GM10266 (cell line): Measurements from ENCODE around the gene VPS35.

Source experiments
- DNase-seq: peaks from one replicate; pipeline ENCODE4 v3.0.0; 2012; ENCODE audit errors: extremely low spot score
- TF ChIP-seq, protein P1 (sequence below): IDR thresholded peaks from 2 replicates; pipeline ENCODE4 v1.5.1; 2012; ENCODE audit warnings: mild to moderate bottlenecking, low read depth; ENCODE audit not compliant: control insufficient read depth, insufficient read depth; ENCODE audit errors: missing control alignments

The VPS35 gene

DNA sequence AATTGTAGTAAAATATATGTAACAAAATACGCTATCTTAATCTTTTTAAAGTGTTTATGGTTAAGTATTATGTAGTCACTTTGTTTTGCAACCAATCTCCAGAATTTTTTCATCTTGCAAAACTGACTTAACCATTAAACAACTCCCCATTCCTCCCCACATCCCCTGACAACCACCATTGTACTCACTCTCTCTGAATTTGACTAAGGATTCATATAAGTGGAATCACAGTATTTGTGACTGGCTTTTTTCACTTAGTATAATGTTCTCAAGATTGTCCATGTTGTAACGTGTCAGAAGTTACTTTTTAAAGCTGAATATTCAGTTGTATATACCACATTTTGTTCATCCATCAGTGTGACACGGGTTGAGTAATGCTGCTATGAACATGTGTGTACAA is 11.1 kb upstream of the VPS35 start:
- TF ChIP-seq, protein P1, sequence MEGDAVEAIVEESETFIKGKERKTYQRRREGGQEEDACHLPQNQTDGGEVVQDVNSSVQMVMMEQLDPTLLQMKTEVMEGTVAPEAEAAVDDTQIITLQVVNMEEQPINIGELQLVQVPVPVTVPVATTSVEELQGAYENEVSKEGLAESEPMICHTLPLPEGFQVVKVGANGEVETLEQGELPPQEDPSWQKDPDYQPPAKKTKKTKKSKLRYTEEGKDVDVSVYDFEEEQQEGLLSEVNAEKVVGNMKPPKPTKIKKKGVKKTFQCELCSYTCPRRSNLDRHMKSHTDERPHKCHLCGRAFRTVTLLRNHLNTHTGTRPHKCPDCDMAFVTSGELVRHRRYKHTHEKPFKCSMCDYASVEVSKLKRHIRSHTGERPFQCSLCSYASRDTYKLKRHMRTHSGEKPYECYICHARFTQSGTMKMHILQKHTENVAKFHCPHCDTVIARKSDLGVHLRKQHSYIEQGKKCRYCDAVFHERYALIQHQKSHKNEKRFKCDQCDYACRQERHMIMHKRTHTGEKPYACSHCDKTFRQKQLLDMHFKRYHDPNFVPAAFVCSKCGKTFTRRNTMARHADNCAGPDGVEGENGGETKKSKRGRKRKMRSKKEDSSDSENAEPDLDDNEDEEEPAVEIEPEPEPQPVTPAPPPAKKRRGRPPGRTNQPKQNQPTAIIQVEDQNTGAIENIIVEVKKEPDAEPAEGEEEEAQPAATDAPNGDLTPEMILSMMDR = no peak
- no peak for DNase-seq

DNA sequence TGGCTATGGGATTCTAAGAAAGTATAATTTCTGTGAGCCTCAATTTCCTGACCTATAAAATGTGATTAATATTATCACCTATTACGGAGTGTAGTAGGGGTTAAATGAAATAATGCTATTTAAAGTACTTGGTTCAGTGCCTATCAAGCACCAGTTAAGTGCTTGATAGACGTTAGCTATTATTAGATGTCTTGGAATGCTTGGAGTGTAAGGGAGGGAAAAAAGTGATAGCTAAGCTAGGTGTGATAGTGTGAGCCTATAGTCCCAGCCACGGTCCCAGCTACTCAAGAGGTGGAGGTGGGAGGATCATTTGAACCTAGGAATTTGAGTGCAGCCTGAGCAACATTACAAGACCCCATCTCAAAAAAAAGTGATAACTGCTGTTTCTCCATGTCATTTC is 8.0 kb upstream of the VPS35 start:
- DNase-seq = no peak
- TF ChIP-seq, protein P1 = no peak

DNA sequence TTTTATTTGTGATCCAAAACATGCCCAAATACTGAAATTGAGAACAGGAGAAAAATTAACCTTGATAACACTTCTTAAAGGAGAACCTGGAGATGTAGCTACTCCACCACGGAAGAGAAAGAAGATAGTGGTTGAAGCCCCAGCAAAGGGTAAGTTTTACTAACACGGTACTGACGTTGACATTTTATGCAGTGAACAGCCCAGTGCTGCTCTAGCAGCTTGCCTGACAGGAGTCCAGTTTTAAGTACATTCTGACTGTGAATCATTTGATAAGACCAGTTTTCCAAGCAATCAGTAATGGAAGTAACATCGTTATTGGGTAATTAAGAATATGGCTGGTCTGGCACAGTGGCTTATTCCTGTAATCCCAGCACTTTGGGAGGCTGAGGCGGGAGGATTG is 7.0 kb upstream of the VPS35 start:
- TF ChIP-seq, protein P1 = no peak
- no peak for DNase-seq

DNA sequence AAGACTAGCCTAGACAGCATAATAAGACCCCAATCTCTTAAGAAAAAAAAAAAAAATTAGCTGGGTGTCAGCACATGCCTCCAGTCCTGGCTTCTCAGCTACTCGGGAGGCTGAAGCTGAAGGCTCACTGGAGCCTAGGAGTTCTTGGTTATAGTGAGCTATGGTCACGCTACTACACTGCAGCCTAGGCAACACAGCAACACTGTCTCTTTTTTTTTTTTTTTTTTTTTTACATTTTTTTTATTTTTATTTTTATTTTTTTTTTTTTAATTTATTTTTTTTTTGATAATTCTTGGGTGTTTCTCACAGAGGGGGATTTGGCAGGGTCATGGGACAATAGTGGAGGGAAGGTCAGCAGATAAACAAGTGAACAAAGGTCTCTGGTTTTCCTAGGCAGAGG is 4.6 kb upstream of the VPS35 start:
- TF ChIP-seq, protein P1 = no peak
- no peak for DNase-seq

DNA sequence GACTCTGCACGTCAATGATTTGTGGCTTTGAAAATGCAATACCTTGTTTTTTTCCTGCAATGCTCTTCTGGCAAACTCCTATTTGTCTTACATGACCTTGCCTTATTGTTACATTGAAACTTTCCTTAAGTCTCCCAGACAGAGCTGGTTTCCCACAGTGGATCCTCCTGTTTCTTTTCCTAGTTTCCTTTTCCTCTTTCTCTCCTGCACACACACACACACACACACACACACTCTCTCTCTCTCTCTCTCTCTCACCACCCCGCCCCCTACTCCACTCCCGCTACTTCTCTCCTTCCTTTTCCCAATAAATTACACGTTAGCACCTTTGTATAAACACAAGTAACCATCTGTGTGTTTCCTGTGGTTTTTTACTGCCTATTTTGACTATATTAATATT is 2.7 kb upstream of the VPS35 start:
- DNase-seq = no peak
- TF ChIP-seq, protein P1 = no peak

DNA sequence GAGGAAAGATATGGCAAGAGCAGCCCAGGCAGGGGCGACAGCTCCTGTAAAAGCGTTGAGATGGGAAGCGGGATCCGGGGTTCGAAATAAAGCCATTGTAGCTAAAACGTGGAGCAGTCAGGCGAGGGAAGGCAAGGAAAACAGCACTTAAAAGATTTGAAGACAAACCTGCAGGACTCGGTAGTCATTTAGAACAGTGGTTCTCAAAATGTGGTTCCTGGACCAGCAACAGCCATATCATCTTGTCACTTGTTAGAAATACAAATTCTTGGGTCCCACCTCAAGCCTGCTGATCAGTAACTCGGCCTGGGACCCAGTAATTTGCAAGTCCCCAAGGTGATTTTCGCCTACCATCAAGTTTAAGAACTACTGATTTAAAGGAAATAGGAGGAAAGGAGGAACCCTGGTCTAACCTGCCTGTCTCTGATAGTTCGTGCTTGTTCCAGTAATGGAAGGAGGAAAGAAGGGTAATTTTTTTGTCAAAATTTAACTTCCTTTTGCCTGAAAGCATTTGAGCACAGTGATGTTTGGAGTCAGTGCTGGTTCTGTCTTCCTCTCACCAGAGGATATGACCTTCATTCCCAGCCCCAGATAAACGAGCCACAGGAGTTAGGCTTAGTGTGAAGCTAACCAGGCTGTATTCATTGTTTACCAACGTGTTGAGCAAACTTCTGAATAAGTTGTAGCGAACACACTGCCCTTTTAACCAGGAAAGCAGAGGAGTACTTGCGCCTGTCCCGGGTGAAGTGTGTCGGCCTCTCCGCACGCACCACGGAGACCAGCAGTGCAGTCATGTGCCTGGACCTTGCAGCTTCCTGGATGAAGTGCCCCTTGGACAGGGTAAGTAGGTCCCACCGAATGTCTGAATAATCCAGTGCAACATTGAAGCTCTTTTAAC is 1.6 kb upstream of the VPS35 start:
- TF ChIP-seq, protein P1 = no peak
- no peak for DNase-seq
